Measurements from ENCODE around the gene DOCK4. TPM values are rescaled to one million over a fixed set of nuclear protein-coding genes. Genes with fewer than 3 reads are reported as not detected.
"Not testable (repeated sequence)": the region's sequence is repeated elsewhere in the genome, so short reads cannot be mapped to it uniquely, and the experiment has no call there.

The DOCK4 gene
- total and polyA plus RNA-seq, 3 donors from 2014 or later = 5.4 to 17.1 (median 12.4) TPM

GRCh38 chr7:112129655-112130323 lies 76.4 kb downstream of the DOCK4 start:
- TF ChIP-seq POLR2A (IDR thresholded peaks at IDR 0.05) = no peak
- Histone ChIP-seq H3K27ac (no peak overlapping the region), H3K36me3 (ENCODE audit: low read depth, missing control alignments) (no peaks in the 10 kb centered on the region), H3K4me3 (no peak overlapping the region), H3K27me3 (no peaks in the 10 kb centered on the region), H3K9me3 (no peaks in the 10 kb centered on the region), H3K4me1 (no peaks in the 10 kb centered on the region)
- DNase-seq = no peak
- WGBS, 2 donors = 63 to 77% methylated on average over 5 of the region's 5 CpGs
- intact Hi-C loops (cut with DNase I; ENCODE audit: low total_unique reads) = no loop called here

GRCh38 chr7:112128461-112129425 lies 77.5 kb downstream of the DOCK4 start:
- H3K36me3 ChIP-seq (ENCODE audit: low read depth, missing control alignments); H3K4me3 ChIP-seq; H3K27ac ChIP-seq; H3K4me1 ChIP-seq; H3K9me3 ChIP-seq; intact Hi-C loops (cut with DNase I; ENCODE audit: low total_unique reads); H3K27me3 ChIP-seq; DNase-seq: not testable (repeated sequence)
- 77 to 84% methylated on average over 6 of the region's 8 CpGs for whole genome bisulfite sequencing, 2 donors

- intact Hi-C loops (cut with DNase I; ENCODE audit: low total_unique reads); H3K27me3 ChIP-seq; H3K4me3 ChIP-seq; H3K4me1 ChIP-seq; H3K36me3 ChIP-seq (ENCODE audit: low read depth, missing control alignments); DNase-seq; H3K27ac ChIP-seq; H3K9me3 ChIP-seq: not testable (repeated sequence)
- 94% methylated on average over 13 of the region's 13 CpGs for WGBS, 2 donors
Measured at GRCh38 chr7:112128041-112128440, 78.2 kb downstream of the DOCK4 start.

- Histone ChIP-seq H3K9me3 (no peaks in the 10 kb centered on the region), H3K27ac (no peak overlapping the region), H3K36me3 (ENCODE audit: low read depth, missing control alignments) (no peaks in the 10 kb centered on the region), H3K4me1 (no peaks in the 10 kb centered on the region), H3K27me3 (no peaks in the 10 kb centered on the region), H3K4me3 (no peak overlapping the region)
- DNase-seq = no peak
- intact Hi-C loops (cut with DNase I; ENCODE audit: low total_unique reads) = no loop called here
- TF ChIP-seq CTCF (IDR thresholded peaks at IDR 0.05) (no peak), POLR2A (IDR thresholded peaks at IDR 0.05) (no peak)
- 74 to 87% methylated on average over 2 of the region's 2 CpGs for WGBS, 2 donors
Measured at GRCh38 chr7:112125250-112125649, 80.9 kb downstream of the DOCK4 start.

GRCh38 chr7:112124061-112124766 lies 82.0 kb downstream of the DOCK4 start:
- Histone ChIP-seq H3K36me3 (ENCODE audit: low read depth, missing control alignments) (no peaks in the 10 kb centered on the region), H3K27ac (no peak overlapping the region), H3K27me3 (no peaks in the 10 kb centered on the region), H3K4me1 (no peaks in the 10 kb centered on the region), H3K4me3 (no peak overlapping the region), H3K9me3 (no peaks in the 10 kb centered on the region)
- 86 to 90% methylated on average over 9 of the region's 9 CpGs for WGBS, 2 donors
- intact Hi-C loops (cut with DNase I; ENCODE audit: low total_unique reads) = no loop called here
- DNase-seq = no peak
- TF ChIP-seq POLR2A (IDR thresholded peaks at IDR 0.05) = no peak
- TF ChIP-seq CTCF (IDR thresholded peaks at IDR 0.05) = no peak

- Histone ChIP-seq H3K36me3 (ENCODE audit: low read depth, missing control alignments) (no peaks in the 10 kb centered on the region), H3K27me3 (no peaks in the 10 kb centered on the region), H3K9me3 (no peaks in the 10 kb centered on the region), H3K27ac (no peak overlapping the region), H3K4me3 (no peak overlapping the region), H3K4me1 (no peaks in the 10 kb centered on the region)
- intact Hi-C loops (cut with DNase I; ENCODE audit: low total_unique reads) = no loop called here
- TF ChIP-seq CTCF (IDR thresholded peaks at IDR 0.05) (no peak), POLR2A (IDR thresholded peaks at IDR 0.05) (no peak)
- 91 to 98% methylated on average over 2 of the region's 2 CpGs for WGBS, 2 donors
- no peak for DNase-seq
Measured at GRCh38 chr7:112122798-112123197, 83.4 kb downstream of the DOCK4 start.

All from testis (tissue), 3 donors.